Keratinocyte (primary cell): ENCODE data around the gene CREB3.

Source experiments
- CTCF ChIP-seq, 3 experiments: IDR thresholded peaks in 1 of 3; conservative IDR thresholded peaks in 1 of 3; optimal IDR thresholded peaks in 1 of 3; 2 replicates in 2 of 3; 3 replicates in 1 of 3; pipeline versions ENCODE3 to v1.5.1; 2011; ENCODE audit warnings: low read length in 3 of 3, mild to moderate bottlenecking in 3 of 3, moderate library complexity in 2 of 3, control low read depth in 1 of 3, inconsistent platforms in 1 of 3; ENCODE audit not compliant: insufficient read depth in 2 of 3; ENCODE audit errors: extremely low read depth in 1 of 3
- EZH2 ChIP-seq: IDR thresholded peaks from one replicate; pipeline ENCODE4 v1.6.1; 2012; ENCODE audit warnings: inconsistent platforms, mild to moderate bottlenecking, low read length, moderate library complexity

- no peak for TF ChIP-seq CTCF (optimal IDR thresholded peaks at IDR 0.05 in 1 of 3, IDR thresholded peaks at IDR 0.05 in 1 of 3, conservative IDR thresholded peaks at IDR 0.05 in 1 of 3; ENCODE audit: extremely low read depth in 1 of 3, insufficient read depth in 2 of 3, low read length in 3 of 3)
- no peak for TF ChIP-seq EZH2
These were observed 21.5 kb upstream of the CREB3 start for GRCh38 chr9:35710818-35711500.
